Measurements from ENCODE around the gene NNAT. TPM values are rescaled to one million over a fixed set of nuclear protein-coding genes. Genes with fewer than 3 reads are reported as not detected.

Gene NNAT
- total RNA-seq, 1 experiment from 2014 or later, result 43.1 TPM

- Histone ChIP-seq H2BK12ac (ENCODE audit: insufficient read length, low read depth, low read length) (no peak overlapping the region), H3K4ac (ENCODE audit: low read depth, low read length) (no peak overlapping the region), H3K9ac (ENCODE audit: extremely low read depth, insufficient read length, low read length) (no peak overlapping the region), H4K91ac (ENCODE audit: insufficient read length, low read depth, low read length) (no peak overlapping the region), H3K4me2 (ENCODE audit: insufficient read depth, insufficient read length, low read length) (no peak overlapping the region), H3K23ac (ENCODE audit: insufficient read length, low read depth, low read length) (no peak overlapping the region), H3K18ac (ENCODE audit: insufficient read length, low read depth, low read length) (no peak overlapping the region), H2BK5ac (ENCODE audit: insufficient read length, low read length) (no peak overlapping the region), H3K27ac (ENCODE audit: insufficient read length, low read depth, low read length) (no peak overlapping the region), H3K9me3 (ENCODE audit: control insufficient read depth, low read depth, low read length) (no peaks in the 10 kb centered on the region), H3K23me2 (ENCODE audit: insufficient read length, low read depth, low read length, poor library complexity, severe bottlenecking) (no peaks in the 10 kb centered on the region), H4K8ac (replicated peaks; ENCODE audit: insufficient read length, low read depth, low read length) (no peak overlapping the region), H3K14ac (ENCODE audit: insufficient read depth, low read length) (no peak overlapping the region), H3K27me3 (ENCODE audit: insufficient read depth, low read length) (no peaks in the 10 kb centered on the region), H2AK5ac (ENCODE audit: insufficient read length, low read length) (no peak overlapping the region), H3K79me1 (ENCODE audit: insufficient read depth, low read depth, low read length, poor library complexity, severe bottlenecking) (no peaks in the 10 kb centered on the region), H3T11ph (ENCODE audit: low read length) (no peak overlapping the region), H3K4me1 (ENCODE audit: insufficient read depth, low read length) (no peaks in the 10 kb centered on the region), H4K5ac (ENCODE audit: insufficient read length, low read depth, low read length) (no peak overlapping the region), H2BK15ac (ENCODE audit: low read depth, low read length) (no peak overlapping the region), H4K20me1 (ENCODE audit: control insufficient read depth, insufficient read depth, insufficient read length) (no peaks in the 10 kb centered on the region), H2BK20ac (ENCODE audit: low read depth, low read length, poor library complexity, severe bottlenecking) (no peak overlapping the region), H2BK120ac (ENCODE audit: low read depth, low read length, poor library complexity, severe bottlenecking) (no peak overlapping the region), H2AFZ (ENCODE audit: low read length) (no peak overlapping the region), H3K79me2 (ENCODE audit: insufficient read depth, low read length) (no peaks in the 10 kb centered on the region), H3K56ac (ENCODE audit: insufficient read length, low read depth, low read length) (no peak overlapping the region)
- TF ChIP-seq CTCF (conservative IDR thresholded peaks at IDR 0.05), result no peak
- Mint-ChIP-seq H3K27me3 (ENCODE audit: low read depth) (peaks cover 8% of the 10 kb centered on the region), H3K9me3 (no peaks in the 10 kb centered on the region), H3K4me1 (peaks cover 0 to 6% of the 10 kb centered on the region in 2 experiments; a peak in 2 of 4 replicates), H3K36me3 (ENCODE audit: insufficient read depth in 1 of 3, low read depth in 3 of 3) (peaks cover 0 to 5% (median 0%) of the 10 kb centered on the region in 3 experiments; a peak in 2 of 7 replicates), H3K4me3 (no peak overlapping the region), H3K27ac (no peak overlapping the region)
- WGBS (ENCODE audit: extremely low coverage, insufficient read length, low lambda C conversion rate), result no CpG with 5 or more reads among the region's 5 CpGs
- no peak for DNase-seq
These were observed 26.3 kb upstream of the NNAT start for GRCh38 chr20:37494796-37495195.
